PC-9 (cell line): ENCODE data around the gene CARMIL3.

Experiments used
- EZH2 ChIP-seq: fragments of 200-600 bp; sonication (generic); IDR thresholded peaks from 2 replicates; pipeline ENCODE4 v1.8.0; 2017; ENCODE audit warnings: antibody characterized with exemption, low read depth
- TF ChIP-seq, protein P1 (sequence below): fragments of 200-600 bp; sonication (generic); conservative IDR thresholded peaks from 2 replicates; pipeline ENCODE4 v1.6.1; 2017; ENCODE audit warnings: mixed run types, antibody characterized with exemption, mild to moderate bottlenecking, moderate library complexity

DNA sequence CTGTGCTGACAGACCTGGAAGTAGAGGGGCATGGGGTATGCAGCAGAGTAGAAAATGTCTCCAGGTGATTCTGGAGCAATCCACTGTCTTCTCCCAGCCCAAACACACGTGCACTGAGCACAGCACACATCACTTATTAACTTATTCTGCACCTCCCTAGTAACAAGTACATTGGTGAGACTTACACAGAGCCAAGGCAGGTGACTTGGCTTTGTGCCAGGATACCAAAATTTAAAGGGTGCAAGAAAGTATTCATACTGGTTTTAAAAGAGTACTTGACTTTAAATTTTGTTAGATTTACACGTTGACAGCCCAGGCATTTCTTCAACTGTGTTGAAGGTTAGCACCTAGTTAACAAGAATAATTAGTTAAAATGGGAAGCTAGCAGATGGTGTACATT, 11.1 kb upstream of the CARMIL3 start:
- TF ChIP-seq, protein P1, sequence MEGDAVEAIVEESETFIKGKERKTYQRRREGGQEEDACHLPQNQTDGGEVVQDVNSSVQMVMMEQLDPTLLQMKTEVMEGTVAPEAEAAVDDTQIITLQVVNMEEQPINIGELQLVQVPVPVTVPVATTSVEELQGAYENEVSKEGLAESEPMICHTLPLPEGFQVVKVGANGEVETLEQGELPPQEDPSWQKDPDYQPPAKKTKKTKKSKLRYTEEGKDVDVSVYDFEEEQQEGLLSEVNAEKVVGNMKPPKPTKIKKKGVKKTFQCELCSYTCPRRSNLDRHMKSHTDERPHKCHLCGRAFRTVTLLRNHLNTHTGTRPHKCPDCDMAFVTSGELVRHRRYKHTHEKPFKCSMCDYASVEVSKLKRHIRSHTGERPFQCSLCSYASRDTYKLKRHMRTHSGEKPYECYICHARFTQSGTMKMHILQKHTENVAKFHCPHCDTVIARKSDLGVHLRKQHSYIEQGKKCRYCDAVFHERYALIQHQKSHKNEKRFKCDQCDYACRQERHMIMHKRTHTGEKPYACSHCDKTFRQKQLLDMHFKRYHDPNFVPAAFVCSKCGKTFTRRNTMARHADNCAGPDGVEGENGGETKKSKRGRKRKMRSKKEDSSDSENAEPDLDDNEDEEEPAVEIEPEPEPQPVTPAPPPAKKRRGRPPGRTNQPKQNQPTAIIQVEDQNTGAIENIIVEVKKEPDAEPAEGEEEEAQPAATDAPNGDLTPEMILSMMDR: no peak
- TF ChIP-seq EZH2: no peak
